ENCODE measurements around the gene HMGN1.
"Not testable (repeated sequence)": the region's sequence is repeated elsewhere in the genome, so short reads cannot be mapped to it uniquely, and the experiment has no call there.

Gene HMGN1

GRCh38 chr21:39387461-39388037 lies 38.7 kb upstream of the HMGN1 start:
- no peaks in the 10 kb centered on the region for H3K9me3 ChIP-seq (ENCODE audit: control extremely low read depth in 1 of 5, control insufficient read depth in 4 of 5, insufficient read depth in 2 of 5, low read depth in 1 of 5, low read length in 4 of 5)
- peak overlapping the region in 6 of 7 experiments; percentile 49 to 82 (median 67) for H3K4me3 ChIP-seq (ENCODE audit: control insufficient read depth in 1 of 7, extremely low read depth in 1 of 7, insufficient read depth in 4 of 7, low read depth in 2 of 7, low read length in 6 of 7)
- 0% methylated on average over 2 of the region's 21 CpGs for WGBS (ENCODE audit: insufficient coverage)
- peak overlapping the region in 1 of 2 experiments; percentile 79 for H3K27ac ChIP-seq (ENCODE audit: insufficient read depth in 1 of 2, low read depth in 1 of 2, low read length in 2 of 2, poor library complexity in 1 of 2, severe bottlenecking in 2 of 2)
- ChIA-PET CTCF (interaction anchor here (0.6 to 4.7 kb wide), 11 partner anchors 12 to 87 kb away, joined by 3 to 52 read pairs (median 4); partner anchors contain the start of gene BRWD1), POLR2A (interaction anchor here (0.6 to 1.8 kb wide), 6 partner anchors 14 to 85 kb away, joined by 3 to 9 read pairs (median 3); partner anchors contain the start of gene HMGN1)
- H3K36me3 ChIP-seq (ENCODE audit: control insufficient read depth in 4 of 4, insufficient read depth in 4 of 4, low read length in 3 of 4) = peaks cover 2 to 24% (median 12%) of the 10 kb centered on the region in 4 experiments
- H3K4me1 ChIP-seq (ENCODE audit: control extremely low read depth in 1 of 4, control insufficient read depth in 4 of 4, insufficient read depth in 4 of 4, low read length in 3 of 4) = peaks cover 3 to 37% (median 30%) of the 10 kb centered on the region in 4 experiments
- DNase-seq = peak; percentile 90 to 95 (median 92)
- no peaks in the 10 kb centered on the region for H3K27me3 ChIP-seq (replicated peaks in 2 of 5; ENCODE audit: control insufficient read depth in 4 of 5, insufficient read depth in 5 of 5, low read length in 4 of 5)

- Histone ChIP-seq H3K27ac (ENCODE audit: insufficient read depth in 1 of 2, low read depth in 1 of 2, low read length in 2 of 2, poor library complexity in 1 of 2, severe bottlenecking in 2 of 2) (peak overlapping the region in 1 of 2 experiments; percentile 79), H3K36me3 (ENCODE audit: control insufficient read depth in 4 of 4, insufficient read depth in 4 of 4, low read length in 3 of 4) (peaks cover 2 to 18% (median 5%) of the 10 kb centered on the region in 4 experiments), H3K4me1 (ENCODE audit: control extremely low read depth in 1 of 4, control insufficient read depth in 4 of 4, insufficient read depth in 4 of 4, low read length in 3 of 4) (peaks cover 3 to 37% (median 30%) of the 10 kb centered on the region in 4 experiments), H3K4me3 (ENCODE audit: control insufficient read depth in 1 of 7, extremely low read depth in 1 of 7, insufficient read depth in 4 of 7, low read depth in 2 of 7, low read length in 6 of 7) (peak overlapping the region in 2 of 7 experiments; percentile 73 to 79), H3K27me3 (replicated peaks in 2 of 5; ENCODE audit: control insufficient read depth in 4 of 5, insufficient read depth in 5 of 5, low read length in 4 of 5) (no peaks in the 10 kb centered on the region), H3K9me3 (ENCODE audit: control extremely low read depth in 1 of 5, control insufficient read depth in 4 of 5, insufficient read depth in 2 of 5, low read depth in 1 of 5, low read length in 4 of 5) (no peaks in the 10 kb centered on the region)
- no peak for DNase-seq
- ChIA-PET CTCF (interaction anchor here (0.9 to 4.7 kb wide), 9 partner anchors 12 to 73 kb away, joined by 3 to 52 read pairs (median 8); partner anchors contain the start of gene BRWD1), POLR2A (interaction anchor here (1.5 to 1.8 kb wide), 2 partner anchors 13 to 25 kb away, joined by 3 read pairs; no protein-coding TSS in a partner anchor)
- WGBS (ENCODE audit: insufficient coverage) = 100% methylated on average over 2 of the region's 11 CpGs
Measured at GRCh38 chr21:39386899-39387298, 38.0 kb upstream of the HMGN1 start.

- peak in 2 of 3 donors; percentile 15 to 35 for DNase-seq
- Histone ChIP-seq H3K4me3 (ENCODE audit: control insufficient read depth in 1 of 7, extremely low read depth in 1 of 7, insufficient read depth in 4 of 7, low read depth in 2 of 7, low read length in 6 of 7) (peak overlapping the region in 6 of 7 experiments; percentile 11 to 68 (median 40)), H3K27me3 (replicated peaks in 2 of 5; ENCODE audit: control insufficient read depth in 4 of 5, insufficient read depth in 5 of 5, low read length in 4 of 5) (no peaks in the 10 kb centered on the region), H3K4me1 (ENCODE audit: control extremely low read depth in 1 of 4, control insufficient read depth in 4 of 4, insufficient read depth in 4 of 4, low read length in 3 of 4) (peaks cover 7 to 39% (median 33%) of the 10 kb centered on the region in 4 experiments), H3K27ac (ENCODE audit: insufficient read depth in 1 of 2, low read depth in 1 of 2, low read length in 2 of 2, poor library complexity in 1 of 2, severe bottlenecking in 2 of 2) (peak overlapping the region in 1 of 2 experiments; percentile 25), H3K36me3 (ENCODE audit: control insufficient read depth in 4 of 4, insufficient read depth in 4 of 4, low read length in 3 of 4) (peaks cover 0 to 13% (median 2%) of the 10 kb centered on the region in 4 experiments), H3K9me3 (ENCODE audit: control extremely low read depth in 1 of 5, control insufficient read depth in 4 of 5, insufficient read depth in 2 of 5, low read depth in 1 of 5, low read length in 4 of 5) (no peaks in the 10 kb centered on the region)
- ChIA-PET CTCF (interaction anchor here (0.6 to 4.7 kb wide), 7 partner anchors 11 to 74 kb away, joined by 3 to 52 read pairs (median 5); no protein-coding TSS in a partner anchor), POLR2A (interaction anchor here (1.5 kb wide), 1 partner anchor 24 kb away, joined by 3 read pairs; no protein-coding TSS in a partner anchor)
- WGBS (ENCODE audit: insufficient coverage) = 78% methylated on average over 11 of the region's 13 CpGs
Measured at GRCh38 chr21:39386194-39386593, 37.3 kb upstream of the HMGN1 start.

- no peaks in the 10 kb centered on the region for H3K27me3 ChIP-seq (replicated peaks in 2 of 5; ENCODE audit: control insufficient read depth in 4 of 5, insufficient read depth in 5 of 5, low read length in 4 of 5)
- CTCF ChIA-PET = interaction anchor here (0.6 to 4.7 kb wide), 7 partner anchors 10 to 73 kb away, joined by 3 to 52 read pairs (median 4); no protein-coding TSS in a partner anchor
- POLR2A ChIA-PET = interaction anchor here (1.0 to 1.5 kb wide), 2 partner anchors 23 to 36 kb away, joined by 3 read pairs; no protein-coding TSS in a partner anchor
- H3K27ac ChIP-seq (ENCODE audit: insufficient read depth in 1 of 2, low read depth in 1 of 2, low read length in 2 of 2, poor library complexity in 1 of 2, severe bottlenecking in 2 of 2) = no peak overlapping the region
- H3K9me3 ChIP-seq (ENCODE audit: control extremely low read depth in 1 of 5, control insufficient read depth in 4 of 5, insufficient read depth in 2 of 5, low read depth in 1 of 5, low read length in 4 of 5) = no peaks in the 10 kb centered on the region
- H3K36me3 ChIP-seq (ENCODE audit: control insufficient read depth in 4 of 4, insufficient read depth in 4 of 4, low read length in 3 of 4) = peaks cover 0 to 8% (median 0%) of the 10 kb centered on the region in 4 experiments
- WGBS (ENCODE audit: insufficient coverage) = 75% methylated on average over 50 of the region's 50 CpGs
- H3K4me1 ChIP-seq (ENCODE audit: control extremely low read depth in 1 of 4, control insufficient read depth in 4 of 4, insufficient read depth in 4 of 4, low read length in 3 of 4) = peaks cover 9 to 46% (median 38%) of the 10 kb centered on the region in 4 experiments
- peak; percentile 66 to 87 (median 81) for DNase-seq
- peak overlapping the region in 6 of 7 experiments; percentile 11 to 68 (median 40) for H3K4me3 ChIP-seq (ENCODE audit: control insufficient read depth in 1 of 7, extremely low read depth in 1 of 7, insufficient read depth in 4 of 7, low read depth in 2 of 7, low read length in 6 of 7)
Measured at GRCh38 chr21:39385299-39386145, 36.6 kb upstream of the HMGN1 start.

- Histone ChIP-seq H3K36me3 (ENCODE audit: control insufficient read depth in 4 of 4, insufficient read depth in 4 of 4, low read length in 3 of 4) (peaks cover 0 to 5% (median 0%) of the 10 kb centered on the region in 4 experiments), H3K4me1 (ENCODE audit: control extremely low read depth in 1 of 4, control insufficient read depth in 4 of 4, insufficient read depth in 4 of 4, low read length in 3 of 4) (peaks cover 9 to 50% (median 38%) of the 10 kb centered on the region in 4 experiments), H3K9me3 (ENCODE audit: control extremely low read depth in 1 of 5, control insufficient read depth in 4 of 5, insufficient read depth in 2 of 5, low read depth in 1 of 5, low read length in 4 of 5) (no peaks in the 10 kb centered on the region), H3K27ac (ENCODE audit: insufficient read depth in 1 of 2, low read depth in 1 of 2, low read length in 2 of 2, poor library complexity in 1 of 2, severe bottlenecking in 2 of 2) (no peak overlapping the region), H3K27me3 (replicated peaks in 2 of 5; ENCODE audit: control insufficient read depth in 4 of 5, insufficient read depth in 5 of 5, low read length in 4 of 5) (no peaks in the 10 kb centered on the region), H3K4me3 (ENCODE audit: control insufficient read depth in 1 of 7, extremely low read depth in 1 of 7, insufficient read depth in 4 of 7, low read depth in 2 of 7, low read length in 6 of 7) (no peak overlapping the region)
- 89% methylated on average over 13 of the region's 13 CpGs for WGBS (ENCODE audit: insufficient coverage)
- CTCF ChIA-PET = interaction anchor here (0.8 to 4.7 kb wide), 4 partner anchors 10 to 24 kb away, joined by 3 to 52 read pairs (median 6); no protein-coding TSS in a partner anchor
- peak in 2 of 3 donors; percentile 50 to 56 for DNase-seq
- POLR2A ChIA-PET = interaction anchor here (1.0 kb wide), 1 partner anchor 35 kb away, joined by 3 read pairs; no protein-coding TSS in a partner anchor
Measured at GRCh38 chr21:39384674-39385298, 35.9 kb upstream of the HMGN1 start.

GRCh38 chr21:39382096-39382495 lies 33.2 kb upstream of the HMGN1 start:
- CTCF ChIA-PET = interaction anchor here (1.0 to 1.2 kb wide), 2 partner anchors 20 to 43 kb away, joined by 3 read pairs; no protein-coding TSS in a partner anchor
- POLR2A ChIA-PET = not testable (repeated sequence)
- WGBS (ENCODE audit: insufficient coverage) = 97% methylated on average over 6 of the region's 7 CpGs

More at GRCh38 chr21:39382096-39382495, 33.2 kb upstream of the HMGN1 start:
- not testable (repeated sequence) for H3K36me3 ChIP-seq (ENCODE audit: control insufficient read depth in 4 of 4, insufficient read depth in 4 of 4, low read length in 3 of 4); DNase-seq; H3K4me3 ChIP-seq (ENCODE audit: control insufficient read depth in 1 of 7, extremely low read depth in 1 of 7, insufficient read depth in 4 of 7, low read depth in 2 of 7, low read length in 6 of 7); H3K27ac ChIP-seq (ENCODE audit: insufficient read depth in 1 of 2, low read depth in 1 of 2, low read length in 2 of 2, poor library complexity in 1 of 2, severe bottlenecking in 2 of 2); H3K27me3 ChIP-seq (replicated peaks in 2 of 5; ENCODE audit: control insufficient read depth in 4 of 5, insufficient read depth in 5 of 5, low read length in 4 of 5); H3K9me3 ChIP-seq (ENCODE audit: control extremely low read depth in 1 of 5, control insufficient read depth in 4 of 5, insufficient read depth in 2 of 5, low read depth in 1 of 5, low read length in 4 of 5)
- peaks cover 9 to 38% (median 28%) of the 10 kb centered on the region in 4 experiments for H3K4me1 ChIP-seq (ENCODE audit: control extremely low read depth in 1 of 4, control insufficient read depth in 4 of 4, insufficient read depth in 4 of 4, low read length in 3 of 4)

Data from common myeloid progenitor, CD34-positive (primary cell).